GM12864 (cell line): Measurements from ENCODE around the gene NID1.

Experiments
- DNase-seq: peaks from one replicate; pipeline ENCODE4 v3.0.0-alpha.2; 2011; ENCODE audit warnings: low read depth
- H3K4me3 ChIP-seq: 2 replicates; pipeline ENCODE4 v1.5.1; 2011; ENCODE audit warnings: mild to moderate bottlenecking, low read depth, low read length, control low read depth
- CTCF ChIP-seq: IDR thresholded peaks from 2 replicates; pipeline ENCODE4 v1.5.1; 2011; ENCODE audit warnings: low read depth, mild to moderate bottlenecking, moderate library complexity, low read length, control low read depth, inconsistent platforms; ENCODE audit errors: missing control alignments

The NID1 gene

DNA sequence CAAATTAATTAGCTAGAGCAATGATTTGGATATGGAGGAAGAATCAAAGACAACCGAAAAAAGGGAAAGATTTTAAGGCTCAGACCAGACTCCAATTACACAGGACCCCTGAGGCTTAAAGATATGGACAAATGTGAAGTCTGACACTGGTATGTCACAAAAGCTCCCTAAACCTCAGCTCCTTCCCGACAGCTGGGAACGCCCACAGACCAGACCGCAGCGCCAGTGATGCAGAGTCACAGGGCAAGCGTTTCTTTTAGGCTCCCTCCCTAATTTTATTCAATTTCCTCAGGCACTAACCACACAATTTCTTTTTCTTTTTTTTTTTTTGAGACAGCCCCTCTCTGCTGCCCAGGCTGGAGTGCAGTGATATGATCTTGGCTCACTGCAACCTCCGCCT is 40.2 kb downstream of the NID1 start:
- DNase-seq = no peak
- no peak overlapping the region for H3K4me3 ChIP-seq
- no peak for TF ChIP-seq CTCF

GRCh38 chr1:236023926-236024565 is 40.8 kb downstream of the NID1 start:
- DNase-seq = no peak
- no peak for TF ChIP-seq CTCF
- no peak overlapping the region for H3K4me3 ChIP-seq

GRCh38 chr1:236021424-236022135 is 43.3 kb downstream of the NID1 start:
- TF ChIP-seq CTCF = no peak
- no peak overlapping the region for H3K4me3 ChIP-seq
- no peak for DNase-seq

DNA sequence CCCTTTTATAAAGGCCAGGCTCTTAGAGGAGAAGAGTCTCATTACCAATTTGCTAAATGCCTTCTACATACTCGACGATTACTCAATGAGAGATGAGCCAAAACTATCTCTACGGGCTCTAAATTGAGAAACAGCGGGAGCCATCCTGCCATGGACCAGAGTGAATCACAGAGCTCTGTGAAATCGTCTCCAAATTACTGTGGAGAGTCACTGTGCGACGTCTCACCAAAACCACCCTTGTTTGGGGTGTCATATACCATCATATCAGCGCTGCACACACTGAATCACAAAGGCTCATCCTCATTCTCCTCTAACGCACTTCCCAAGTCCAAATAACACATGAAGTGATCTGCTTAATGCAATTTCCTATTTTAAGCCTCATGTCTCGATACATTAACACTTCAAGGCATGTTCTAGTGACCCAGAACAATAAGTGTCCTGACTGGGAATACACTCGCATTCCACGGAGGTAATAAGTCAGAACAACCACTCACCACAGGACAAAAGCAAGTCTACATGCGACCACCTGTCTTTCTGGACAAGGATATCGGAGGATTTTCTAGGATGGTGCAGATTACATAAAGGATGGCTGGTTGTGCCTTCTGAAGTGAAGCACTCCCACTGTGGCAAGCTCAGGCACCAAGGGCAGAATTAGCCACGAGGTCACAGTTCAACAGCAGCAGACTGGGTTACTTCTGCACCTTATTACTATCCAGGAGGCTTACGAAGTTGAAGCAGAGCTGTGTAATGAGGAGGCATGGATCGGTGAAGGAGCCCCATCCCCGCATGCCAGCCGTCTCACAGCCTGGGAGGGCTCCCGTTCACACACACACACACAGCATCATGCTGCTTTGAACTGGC is 44.3 kb downstream of the NID1 start:
- TF ChIP-seq CTCF = no peak
- no peak for DNase-seq
- H3K4me3 ChIP-seq = no peak overlapping the region

GRCh38 chr1:236018885-236019453 is 45.9 kb downstream of the NID1 start:
- no peak for TF ChIP-seq CTCF

GRCh38 chr1:236016782-236017400 is 48.0 kb downstream of the NID1 start:
- no peak for DNase-seq
- no peak overlapping the region for H3K4me3 ChIP-seq
- TF ChIP-seq CTCF = no peak

More at GRCh38 chr1:236018885-236019453, 45.9 kb downstream of the NID1 start:
- DNase-seq = no peak
- H3K4me3 ChIP-seq = no peak overlapping the region
